NT2/D1 (cell line): ENCODE results near the gene SLC28A1.

Source experiments
- SUZ12 ChIP-seq: IDR thresholded peaks from 2 replicates; pipeline ENCODE4 v1.6.1; 2011; ENCODE audit not compliant: insufficient read length, insufficient read depth; ENCODE audit errors: extremely low read depth
- YY1 ChIP-seq: IDR thresholded peaks from 2 replicates; pipeline ENCODE4 v1.6.1; 2011; ENCODE audit not compliant: insufficient read length, insufficient read depth

GRCh38 chr15:84903751-84904150 is 19.3 kb downstream of the SLC28A1 start:
- TF ChIP-seq YY1 (no peak), SUZ12 (no peak)
